ENCODE results near the gene QPCT.

- TF ChIP-seq, protein P1, sequence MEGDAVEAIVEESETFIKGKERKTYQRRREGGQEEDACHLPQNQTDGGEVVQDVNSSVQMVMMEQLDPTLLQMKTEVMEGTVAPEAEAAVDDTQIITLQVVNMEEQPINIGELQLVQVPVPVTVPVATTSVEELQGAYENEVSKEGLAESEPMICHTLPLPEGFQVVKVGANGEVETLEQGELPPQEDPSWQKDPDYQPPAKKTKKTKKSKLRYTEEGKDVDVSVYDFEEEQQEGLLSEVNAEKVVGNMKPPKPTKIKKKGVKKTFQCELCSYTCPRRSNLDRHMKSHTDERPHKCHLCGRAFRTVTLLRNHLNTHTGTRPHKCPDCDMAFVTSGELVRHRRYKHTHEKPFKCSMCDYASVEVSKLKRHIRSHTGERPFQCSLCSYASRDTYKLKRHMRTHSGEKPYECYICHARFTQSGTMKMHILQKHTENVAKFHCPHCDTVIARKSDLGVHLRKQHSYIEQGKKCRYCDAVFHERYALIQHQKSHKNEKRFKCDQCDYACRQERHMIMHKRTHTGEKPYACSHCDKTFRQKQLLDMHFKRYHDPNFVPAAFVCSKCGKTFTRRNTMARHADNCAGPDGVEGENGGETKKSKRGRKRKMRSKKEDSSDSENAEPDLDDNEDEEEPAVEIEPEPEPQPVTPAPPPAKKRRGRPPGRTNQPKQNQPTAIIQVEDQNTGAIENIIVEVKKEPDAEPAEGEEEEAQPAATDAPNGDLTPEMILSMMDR (conservative IDR thresholded peaks at IDR 0.05; ENCODE audit: low read depth, low read length), result no peak
- no peak for TF ChIP-seq RFX5 (IDR thresholded peaks at IDR 0.05; ENCODE audit: low read depth, low read length)
- TF ChIP-seq CHD1 (IDR thresholded peaks at IDR 0.05; ENCODE audit: low read depth, low read length), result no peak
- TF ChIP-seq RAD21 (IDR thresholded peaks at IDR 0.05; ENCODE audit: low read length), result no peak
- TF ChIP-seq POLR2A (IDR thresholded peaks at IDR 0.05; ENCODE audit: low read depth, low read length), result no peak
- TF ChIP-seq MAFK (IDR thresholded peaks at IDR 0.05; ENCODE audit: low read depth, low read length), result no peak
- no peak for TF ChIP-seq MXI1 (IDR thresholded peaks at IDR 0.05; ENCODE audit: borderline replicate concordance, low read depth, low read length)
- TF ChIP-seq BHLHE40 (IDR thresholded peaks at IDR 0.05; ENCODE audit: low read depth, low read length), result no peak
- no peak for TF ChIP-seq NFE2L2 (IDR thresholded peaks at IDR 0.05; ENCODE audit: low read depth, low read length)
- TF ChIP-seq CEBPB (IDR thresholded peaks at IDR 0.05; ENCODE audit: low read depth, low read length), result no peak
These were observed 47.3 kb downstream of the QPCT start for GRCh38 chr2:37391711-37392110.

Measured in IMR-90 (cell line).